Panc1 (cell line): Measurements from ENCODE around the gene TBXAS1. TPM values are rescaled to one million over a fixed set of nuclear protein-coding genes. Genes with fewer than 3 reads are reported as not detected.

Experiments
- ATAC-seq: fragments of 200-7000 bp; cut with Tn5 transposase; 2 replicates; pipeline ENCODE4 v1.9.1; 2020; ENCODE audit warnings: mild to moderate bottlenecking, moderate library complexity
- BruUV-seq: library from RNA; stranded (reverse); fragments of 400-500 nt; replicated peaks from 2 replicates; lab custom pipeline; 2021; lab: Mats Ljungman, UMichigan
- CTCF ChIA-PET: fragments of 300-600 bp; sonication (Branson Sonifier 250); formaldehyde crosslinking; loops from one replicate; lab custom pipeline; 2022; ENCODE audit warnings: antibody characterized with exemption; lab: Charles Lee
- POLR2A ChIA-PET: fragments of 300-600 bp; sonication (Branson Sonifier 250); formaldehyde crosslinking; loops from one replicate; lab custom pipeline; 2022; ENCODE audit warnings: antibody characterized with exemption; lab: Charles Lee
- DNase-seq: peaks from one replicate; pipeline ENCODE4 v3.0.0-alpha.2; 2010; ENCODE audit warnings: low read depth, low spot score
- H3K27ac ChIP-seq: 2 replicates; pipeline ENCODE4 v1.5.1; 2011; ENCODE audit warnings: mild to moderate bottlenecking, low read length, inconsistent platforms
- H3K27me3 ChIP-seq: fragments of 200-500 bp; sonication (Bioruptor generic); 2 replicates; pipeline ENCODE4 v1.6.0; 2014; ENCODE audit warnings: low read length, inconsistent platforms; ENCODE audit not compliant: control insufficient read depth, insufficient read depth
- H3K36me3 ChIP-seq: fragments of 200-500 bp; sonication (Bioruptor generic); 2 replicates; pipeline ENCODE4 v1.5.1; 2014; ENCODE audit warnings: inconsistent platforms, mild to moderate bottlenecking, low read length, moderate library complexity; ENCODE audit not compliant: control insufficient read depth, insufficient read depth
- H3K4me1 ChIP-seq: 2 replicates; pipeline ENCODE4 v1.5.1; 2011; ENCODE audit warnings: inconsistent platforms, mild to moderate bottlenecking, low read length, moderate library complexity; ENCODE audit not compliant: control insufficient read depth, insufficient read depth
- H3K4me3 ChIP-seq, 2 experiments: 2 replicates each; pipeline ENCODE4 v1.5.1; 2011 to 2012; ENCODE audit warnings: low read depth in 2 of 2, low read length in 2 of 2, mild to moderate bottlenecking in 2 of 2, inconsistent platforms in 1 of 2, moderate library complexity in 1 of 2
- H3K9me3 ChIP-seq: fragments of 200-500 bp; sonication (Bioruptor generic); 2 replicates; pipeline ENCODE4 v1.5.1; 2014; ENCODE audit warnings: low read depth, mild to moderate bottlenecking, inconsistent platforms, low read length, moderate library complexity; ENCODE audit not compliant: control insufficient read depth, insufficient read depth
- CTCF ChIP-seq: fragments of 450-650 bp; IDR thresholded peaks from 2 replicates; pipeline ENCODE4 v1.5.1; 2017; ENCODE audit warnings: mild to moderate bottlenecking
- POLR2AphosphoS5 ChIP-seq: IDR thresholded peaks from 2 replicates; pipeline ENCODE4 v1.6.1; 2012; ENCODE audit warnings: mild to moderate bottlenecking, low read depth, low read length, moderate library complexity
- REST ChIP-seq, 2 experiments: IDR thresholded peaks; 2 replicates each; pipeline ENCODE4 v1.6.1; 2011 to 2012; ENCODE audit warnings: low read depth in 2 of 2, control low read depth in 1 of 2, low read length in 1 of 2, mild to moderate bottlenecking in 1 of 2, moderate library complexity in 1 of 2; ENCODE audit not compliant: insufficient read depth in 1 of 2
- SIN3A ChIP-seq: IDR thresholded peaks from 2 replicates; pipeline ENCODE4 v1.6.1; 2012; ENCODE audit warnings: low read depth, mild to moderate bottlenecking, low read length, moderate library complexity, borderline replicate concordance; ENCODE audit not compliant: insufficient read depth
- TCF7L2 ChIP-seq: IDR thresholded peaks from 2 replicates; pipeline ENCODE4 v1.6.1; 2011; ENCODE audit warnings: mild to moderate bottlenecking, low read depth, low read length, inconsistent platforms
- in situ Hi-C: cut with HindIII; loops from 2 replicates; pipeline ENCODE4 v1.10.0; 2016; ENCODE audit warnings: low sequenced_read_pairs, low pct_unique_long_range_greater_than_20kb
- intact Hi-C: fragments of 100-400 bp; cut with micrococcal nuclease; formaldehyde crosslinking; loops from one replicate; pipeline ENCODE4 v1.10.0; 2022; ENCODE audit not compliant: unreplicated experiment
- total RNA-seq: library from RNA; stranded (reverse); gene quantifications from one replicate; pipeline ENCODE4 v1.2.1, GENCODE V29; 2021; ENCODE audit not compliant: unreplicated experiment

The TBXAS1 gene
- total RNA-seq, 1 experiment from 2014 or later = 4.4 TPM

- TF ChIP-seq POLR2AphosphoS5 (no peak), TCF7L2 (no peak), REST (IDR thresholded peaks at IDR 0.05; ENCODE audit: insufficient read depth in 1 of 2, low read depth in 2 of 2, low read length in 1 of 2) (no peak), CTCF (no peak), SIN3A (no peak)
- H3K4me1 ChIP-seq = no peaks in the 10 kb centered on the region
- H3K4me3 ChIP-seq = no peak overlapping the region
- DNase-seq = no peak
- H3K27me3 ChIP-seq = no peaks in the 10 kb centered on the region
- H3K9me3 ChIP-seq = no peaks in the 10 kb centered on the region
- ChIA-PET CTCF (no interaction called here), POLR2A (no interaction called here)
- in situ Hi-C loops (no loop called here), intact Hi-C loops (no loop called here)
- BruUV-seq = no TSS peak
- ATAC-seq = no peak
- peaks cover 4% of the 10 kb centered on the region for H3K36me3 ChIP-seq
- H3K27ac ChIP-seq = no peak overlapping the region
Observed at GRCh38 chr7:140048138-140048537, 219.1 kb downstream of the TBXAS1 start.

DNA sequence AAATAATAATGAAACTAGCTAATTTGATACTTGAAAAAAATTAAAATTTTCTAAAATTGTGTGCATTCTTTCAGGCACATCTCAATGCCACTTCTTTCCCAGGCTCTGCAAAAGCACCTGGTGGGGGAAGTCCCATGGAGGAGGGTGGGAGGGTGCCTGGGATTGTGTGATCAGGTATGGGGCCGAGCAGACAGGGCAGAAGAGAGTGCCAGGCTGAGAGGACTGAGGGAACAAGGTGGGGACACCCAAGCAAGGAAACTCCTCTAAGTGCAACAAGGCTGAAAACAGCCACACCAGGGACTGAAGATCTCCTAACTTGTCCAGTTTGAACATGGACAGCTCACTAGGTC, 219.9 kb downstream of the TBXAS1 start:
- in situ Hi-C loops = no loop called here
- no peak for ATAC-seq
- Histone ChIP-seq H3K27ac (no peak overlapping the region), H3K27me3 (no peaks in the 10 kb centered on the region), H3K4me3 (no peak overlapping the region), H3K9me3 (no peaks in the 10 kb centered on the region), H3K36me3 (peaks cover 4% of the 10 kb centered on the region), H3K4me1 (no peaks in the 10 kb centered on the region)
- no TSS peak for BruUV-seq
- intact Hi-C loops = no loop called here
- no peak for DNase-seq
- TF ChIP-seq CTCF (no peak), SIN3A (no peak)
- ChIA-PET POLR2A (no interaction called here), CTCF (no interaction called here)
